GM19452 (cell line): ENCODE results near the gene TMEM178A.
A peak's percentile ranks its signal among the peaks of the same experiment; 100 is the strongest.

Experiments
- ATAC-seq: cut with Tn5 transposase; IDR thresholded peaks from one replicate; pipeline ENCODE4 v1.9.1; 2021; ENCODE audit not compliant: unreplicated experiment

Gene TMEM178A

DNA sequence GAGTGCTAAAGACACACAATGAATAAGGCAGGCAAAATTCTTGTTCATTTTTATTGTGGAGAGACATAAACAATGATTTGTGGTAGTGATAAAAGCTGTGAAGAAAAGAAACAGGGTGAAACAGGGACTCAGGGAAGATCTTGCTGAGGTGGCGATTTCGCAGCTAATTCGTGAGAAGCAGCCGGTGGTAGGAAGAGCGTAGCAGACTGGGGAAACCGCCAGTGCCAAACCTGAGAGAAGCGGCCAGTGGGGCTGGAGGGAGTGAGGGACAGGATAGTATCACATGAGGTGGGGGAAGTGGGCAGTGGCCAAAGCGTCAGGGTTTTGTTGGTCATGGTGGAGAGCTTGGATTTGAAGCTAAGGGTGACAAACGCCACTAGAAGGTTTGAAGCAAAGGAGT is 42.3 kb downstream of the TMEM178A start:
- no peak for ATAC-seq

DNA sequence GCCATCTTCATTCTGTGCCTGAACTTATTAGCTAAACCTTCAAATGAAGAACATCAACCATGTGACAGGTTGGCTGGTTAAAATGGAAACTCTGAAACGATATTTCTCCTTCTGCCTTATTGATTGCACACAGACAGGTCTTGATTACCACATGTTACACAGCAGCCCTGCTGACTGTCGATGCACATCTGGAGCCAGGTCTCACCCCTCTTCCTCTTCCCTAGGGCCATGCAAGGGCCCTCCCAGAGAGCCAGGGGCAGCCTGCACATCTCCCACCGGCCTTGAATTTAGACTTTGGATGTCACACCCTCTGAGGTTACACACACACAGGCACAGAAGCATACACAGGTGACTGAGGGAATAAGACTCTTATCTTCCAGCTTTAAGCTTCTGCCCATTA is 45.1 kb downstream of the TMEM178A start:
- ATAC-seq = no peak

DNA sequence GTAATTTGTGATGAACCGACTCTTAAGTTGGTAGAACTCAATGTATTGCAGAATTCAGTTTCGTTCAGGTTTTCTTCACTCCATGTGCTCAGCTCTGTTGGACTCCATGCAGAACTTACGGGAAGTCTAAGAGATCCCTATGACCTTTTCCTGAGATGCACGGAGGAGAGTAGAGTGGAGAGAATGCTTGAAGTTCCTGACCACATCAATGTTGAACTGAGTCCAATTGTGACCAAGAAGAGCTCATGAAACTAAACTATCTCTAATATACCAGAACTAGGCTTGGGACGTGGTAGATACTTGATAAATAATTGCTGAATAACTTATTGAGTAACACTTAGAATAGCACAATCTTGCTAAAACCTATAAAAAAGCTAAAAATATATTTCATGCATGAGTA is 47.2 kb downstream of the TMEM178A start:
- no peak for ATAC-seq

DNA sequence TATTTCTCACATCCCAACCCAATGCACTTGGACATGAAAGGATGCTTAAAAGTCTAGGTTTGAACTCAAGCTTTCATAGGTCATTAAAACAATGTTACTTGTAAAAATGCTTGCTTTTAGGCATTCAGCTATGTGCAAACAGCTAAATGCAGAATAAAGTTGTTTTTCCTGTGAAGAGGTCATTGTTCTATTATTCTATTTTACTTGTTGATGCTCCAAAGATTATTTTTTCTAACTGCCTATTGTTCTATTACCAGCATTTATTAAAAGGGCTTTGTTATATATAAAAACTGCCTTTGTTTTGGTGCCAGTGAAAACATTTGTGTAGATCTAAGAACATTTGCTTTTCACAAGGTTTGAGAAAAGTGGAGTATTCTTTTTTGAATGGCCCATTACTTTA is 49.4 kb downstream of the TMEM178A start:
- ATAC-seq = no peak

DNA sequence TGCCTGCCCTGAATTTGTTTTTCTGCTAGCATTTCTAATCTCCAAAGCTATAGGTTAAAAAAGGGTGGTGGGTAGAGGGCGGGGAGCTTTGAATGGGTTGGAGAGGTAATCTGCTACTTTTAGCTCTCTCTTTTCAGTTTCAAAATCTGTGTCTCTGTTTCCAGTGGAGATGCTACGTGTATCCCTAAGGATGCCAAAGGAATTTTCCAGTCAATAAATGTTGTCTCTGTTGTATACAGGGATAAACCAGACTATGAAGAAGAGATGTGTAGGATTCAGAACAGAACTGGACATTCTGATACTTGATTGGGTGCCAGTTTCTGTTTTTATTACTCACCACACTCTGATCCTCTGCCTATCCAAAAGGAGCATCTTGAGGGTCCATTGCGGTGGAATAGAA is 50.1 kb downstream of the TMEM178A start:
- no peak for ATAC-seq

DNA sequence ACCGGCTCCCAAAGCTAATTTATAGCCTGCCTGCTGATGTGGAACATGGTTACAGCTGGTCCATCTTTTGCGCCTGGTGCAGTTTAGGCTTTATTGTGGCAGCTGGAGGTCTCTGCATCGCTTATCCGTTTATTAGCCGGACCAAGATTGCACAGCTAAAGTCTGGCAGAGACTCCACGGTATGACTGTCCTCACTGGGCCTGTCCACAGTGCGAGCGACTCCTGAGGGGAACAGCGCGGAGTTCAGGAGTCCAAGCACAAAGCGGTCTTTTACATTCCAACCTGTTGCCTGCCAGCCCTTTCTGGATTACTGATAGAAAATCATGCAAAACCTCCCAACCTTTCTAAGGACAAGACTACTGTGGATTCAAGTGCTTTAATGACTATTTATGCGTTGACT is 51.4 kb downstream of the TMEM178A start:
- ATAC-seq = no peak

DNA sequence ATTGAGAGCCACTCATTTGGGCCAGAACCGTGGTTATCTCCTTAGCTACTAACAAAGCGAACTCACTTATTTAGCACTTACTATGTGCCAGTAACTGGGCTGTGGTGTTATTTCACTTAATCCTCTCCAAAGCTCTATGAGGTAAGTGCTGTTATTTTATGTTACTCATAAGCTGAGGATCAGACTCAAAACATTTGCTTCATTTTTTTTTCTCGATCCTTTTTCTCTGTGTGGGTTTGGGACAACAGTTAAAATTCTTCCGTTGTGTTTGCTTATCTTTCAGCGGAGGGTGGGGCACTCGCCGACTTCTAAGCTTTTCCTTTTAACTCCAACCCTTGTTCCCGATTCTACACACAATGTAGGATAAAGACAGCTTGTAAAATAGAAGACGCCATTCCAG is 52.8 kb downstream of the TMEM178A start:
- ATAC-seq = no peak

DNA sequence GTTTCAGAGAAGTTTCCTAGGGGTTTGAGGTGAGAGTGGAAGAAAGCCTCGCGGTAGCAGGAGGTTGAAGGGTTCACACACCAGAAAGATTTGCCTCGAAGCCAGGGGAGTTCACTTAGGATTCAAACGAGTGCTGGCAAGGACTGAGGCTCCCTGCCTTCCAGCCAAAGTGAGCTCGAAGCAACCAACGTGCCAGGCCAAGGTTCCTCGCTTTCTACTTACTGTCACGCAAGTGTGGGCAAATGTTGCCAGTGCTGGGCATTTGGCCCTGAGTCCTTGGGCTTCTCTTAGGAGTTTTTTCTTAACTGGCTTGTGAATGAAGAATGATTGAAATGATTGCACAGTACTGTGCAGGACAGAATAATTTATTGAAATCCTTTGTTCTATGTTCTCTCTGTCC is 53.6 kb downstream of the TMEM178A start:
- no peak for ATAC-seq

DNA sequence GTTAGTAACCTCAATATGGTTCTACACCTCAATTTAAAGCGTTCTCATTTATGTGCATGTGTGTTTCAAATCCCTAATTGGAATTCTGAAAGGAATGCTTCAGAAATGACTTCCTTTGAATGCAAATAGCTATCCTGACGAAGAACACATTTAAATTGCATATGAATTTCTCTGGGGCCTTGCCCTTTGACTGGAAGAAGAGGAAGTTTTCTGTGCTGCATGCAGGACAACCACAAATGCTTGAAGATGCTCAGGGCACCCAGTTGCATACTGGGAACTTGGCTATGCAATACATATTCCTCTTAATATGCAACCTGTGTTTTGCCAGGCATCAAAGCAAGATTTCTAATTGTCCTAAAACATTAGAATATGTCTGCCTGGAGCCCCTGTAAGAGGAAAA is 55.3 kb downstream of the TMEM178A start:
- ATAC-seq = no peak

DNA sequence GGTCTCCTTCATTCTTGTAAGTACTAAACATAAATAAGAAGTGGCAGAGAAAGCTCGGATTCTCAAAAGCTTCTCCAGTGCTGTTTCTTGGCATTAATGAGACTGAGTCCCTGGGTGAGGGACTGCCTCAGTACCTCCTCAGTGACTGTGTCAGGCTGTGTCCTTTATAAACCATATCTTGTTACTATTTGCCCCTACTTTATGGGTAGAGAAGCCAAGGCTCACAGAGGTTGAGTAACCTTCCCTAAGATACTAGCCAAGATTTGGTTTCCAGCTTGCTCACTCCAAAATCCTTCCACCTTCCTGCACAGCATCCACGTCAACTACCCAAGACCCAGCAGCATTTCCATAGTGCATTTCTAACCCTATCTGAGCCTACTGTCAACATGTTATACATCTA is 57.8 kb downstream of the TMEM178A start:
- ATAC-seq = no peak

DNA sequence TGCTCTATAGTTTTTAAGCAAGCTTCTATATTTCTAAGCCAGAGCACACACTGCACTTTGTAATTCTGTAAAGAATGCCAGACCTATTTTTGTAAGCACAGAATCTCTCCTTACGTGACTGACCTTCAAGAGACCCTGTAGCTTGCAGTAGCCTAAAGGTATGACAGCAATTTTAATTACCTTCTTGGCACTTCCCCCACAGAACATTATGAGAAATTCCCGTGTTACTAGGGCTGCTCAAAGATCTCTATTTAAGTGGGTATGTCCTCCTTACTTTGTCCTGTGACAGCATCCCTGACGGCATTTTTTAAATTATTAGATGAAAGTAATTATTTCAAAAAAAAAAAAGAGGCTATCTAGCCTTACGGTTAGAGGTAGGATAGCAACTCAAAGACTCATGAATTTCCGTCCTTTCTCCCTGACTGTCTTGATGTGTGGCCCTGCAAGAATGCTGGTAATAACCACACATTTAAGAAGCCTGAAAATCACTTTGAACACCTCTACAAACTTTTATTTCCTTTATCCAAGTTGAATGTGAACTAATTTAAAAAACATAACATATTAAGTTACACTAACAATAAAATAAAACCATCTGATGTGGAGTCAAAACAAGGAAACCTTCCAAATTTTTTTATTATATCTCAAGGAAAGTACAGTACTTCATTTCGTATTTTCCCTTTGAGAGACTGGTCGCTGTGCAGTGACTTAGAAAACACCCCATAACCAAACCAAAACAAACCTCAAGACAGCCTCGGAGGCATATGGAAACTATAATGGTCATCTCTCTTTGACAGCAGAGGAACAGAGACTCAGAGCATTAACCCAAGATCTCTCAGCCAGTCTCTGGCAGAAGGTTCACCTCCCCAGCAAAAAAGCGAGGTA is 58.5 kb downstream of the TMEM178A start:
- ATAC-seq = no peak

DNA sequence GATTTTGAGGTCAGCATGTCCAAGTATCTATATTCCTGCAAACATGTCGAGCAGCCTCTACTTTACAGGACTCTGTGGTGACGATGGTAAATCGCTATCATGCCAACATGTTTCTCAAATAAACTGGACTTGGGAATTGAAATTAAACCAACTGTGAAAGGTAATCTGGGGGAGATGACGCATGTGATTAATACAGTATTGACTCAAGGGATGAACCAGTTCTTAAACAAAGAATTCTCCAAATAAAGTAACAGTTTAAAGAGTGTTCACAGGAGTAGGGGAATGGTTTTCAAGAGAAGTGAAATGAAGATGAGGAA is 59.1 kb downstream of the TMEM178A start:
- no peak for ATAC-seq

DNA sequence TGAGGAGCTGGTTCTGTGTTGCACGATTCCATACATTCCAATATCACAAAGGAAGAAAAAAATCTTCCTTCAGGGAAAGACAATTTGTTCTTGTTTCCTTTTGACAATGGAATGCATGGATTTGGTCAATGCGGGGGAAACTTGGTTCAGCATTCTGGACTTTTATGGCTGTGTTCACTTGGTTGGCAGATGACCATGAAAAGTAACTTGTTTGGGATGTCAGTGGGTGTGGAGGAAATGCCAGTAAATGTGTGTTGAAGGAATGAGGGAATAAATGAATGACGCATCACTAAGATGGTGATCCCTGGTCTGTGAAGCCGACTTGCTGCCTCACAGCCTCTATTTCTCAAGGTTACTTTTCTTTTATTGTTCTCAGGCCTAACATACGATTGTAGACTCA is 59.7 kb downstream of the TMEM178A start:
- no peak for ATAC-seq

DNA sequence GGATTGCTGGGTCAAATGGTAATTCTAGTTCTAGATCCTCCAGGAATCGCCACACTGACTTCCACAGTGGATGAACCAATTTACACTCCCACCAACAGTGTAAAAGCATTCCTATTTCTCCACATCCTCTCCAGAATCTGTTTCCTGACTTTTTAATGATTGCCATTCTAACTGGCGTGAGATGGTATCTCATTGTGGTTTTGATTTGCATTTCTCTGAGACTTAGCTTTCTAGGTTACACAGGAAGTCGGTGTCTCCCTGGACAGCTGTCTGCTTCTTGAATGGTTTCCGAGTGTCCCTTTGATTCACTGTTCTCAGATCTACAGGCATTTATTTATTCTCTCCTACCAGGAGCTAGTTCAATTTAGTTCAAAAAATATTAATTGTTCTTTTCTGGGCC is 62.4 kb downstream of the TMEM178A start:
- ATAC-seq = peak; percentile 72

DNA sequence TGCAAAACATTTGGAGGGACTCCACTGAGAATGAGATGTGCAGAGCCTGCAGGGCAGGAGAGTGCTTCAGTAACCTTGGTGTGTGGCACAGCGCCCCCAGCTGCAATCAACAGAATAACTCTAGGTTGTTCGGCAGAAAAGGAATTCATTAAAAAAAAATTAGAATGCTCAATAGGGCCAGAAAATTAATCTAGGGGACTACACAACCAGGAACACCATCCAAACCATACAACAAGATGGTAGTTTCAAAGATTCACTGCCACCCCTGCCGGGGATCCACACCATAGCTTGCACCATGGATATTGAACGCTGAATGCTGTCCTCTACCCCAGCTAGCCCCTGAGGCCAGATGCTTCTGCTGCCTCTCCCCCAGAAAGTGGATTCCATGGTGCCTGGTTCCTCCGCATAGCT is 63.2 kb downstream of the TMEM178A start:
- ATAC-seq = no peak

DNA sequence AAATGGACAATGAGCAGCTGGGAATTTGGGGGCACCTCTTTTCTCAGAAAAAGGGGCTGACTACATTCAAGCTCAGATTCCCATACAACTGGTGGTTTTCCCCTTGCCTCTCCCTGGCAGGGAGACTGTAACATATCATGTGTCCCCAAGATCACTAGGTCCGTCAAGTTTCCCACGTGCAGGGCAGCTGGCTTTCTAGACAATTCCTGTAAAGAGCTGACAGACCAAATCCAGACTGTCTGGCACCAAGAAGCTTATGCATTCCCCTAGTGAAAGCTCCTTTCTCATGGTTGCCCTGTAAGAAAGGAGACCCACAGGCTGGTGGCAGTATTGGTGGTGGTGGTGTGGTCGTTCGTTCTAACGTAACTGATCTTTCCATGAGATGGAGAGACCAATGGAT is 64.6 kb downstream of the TMEM178A start:
- ATAC-seq = no peak

DNA sequence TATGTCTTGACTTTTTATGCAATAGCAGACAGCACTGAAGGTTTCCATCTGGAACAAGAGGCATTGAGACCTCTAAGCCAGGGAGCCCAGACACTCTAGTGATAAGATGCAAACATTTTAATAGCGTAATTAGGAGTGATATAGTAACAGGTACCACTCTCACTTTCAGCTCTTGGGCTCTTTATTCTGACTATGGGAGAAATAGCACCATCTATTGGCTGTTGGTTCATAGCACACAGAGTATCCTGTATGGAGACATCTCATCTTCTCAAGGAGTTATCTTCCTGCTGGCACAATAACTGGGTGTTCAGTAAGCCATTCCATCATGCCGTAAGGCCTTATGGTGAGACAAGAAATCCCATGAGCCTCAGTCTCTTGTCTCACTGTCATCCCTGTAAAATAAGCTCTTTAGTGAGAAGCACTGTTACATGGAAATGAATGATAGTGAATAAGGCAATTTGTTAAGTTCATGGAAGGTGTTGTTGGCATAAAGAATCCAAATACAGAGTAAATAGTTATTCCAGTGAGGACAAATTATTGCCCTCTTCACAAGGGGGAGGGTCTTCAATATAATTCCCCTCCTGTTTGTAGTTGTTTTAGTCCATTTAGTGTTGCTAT is 65.1 kb downstream of the TMEM178A start:
- peak; percentile 37 for ATAC-seq

DNA sequence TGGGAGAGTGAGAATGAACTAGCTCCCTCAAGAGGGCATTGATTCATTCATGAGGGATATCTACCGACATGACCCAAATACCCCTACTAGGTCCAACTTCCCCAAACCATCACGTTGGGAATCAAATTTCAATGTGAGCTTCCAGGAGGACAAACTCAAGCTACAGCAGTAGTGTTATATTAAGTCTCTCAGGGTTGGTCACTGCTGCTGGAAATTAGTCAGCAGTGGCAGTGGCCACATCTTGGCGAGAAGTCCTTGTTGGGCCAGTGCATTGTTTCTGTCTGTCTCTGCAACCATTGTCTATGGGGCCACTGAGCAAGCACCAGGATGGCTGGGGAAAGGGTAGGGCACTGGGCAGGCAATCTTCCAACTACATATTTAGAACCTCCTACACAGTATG is 65.8 kb downstream of the TMEM178A start:
- no peak for ATAC-seq

DNA sequence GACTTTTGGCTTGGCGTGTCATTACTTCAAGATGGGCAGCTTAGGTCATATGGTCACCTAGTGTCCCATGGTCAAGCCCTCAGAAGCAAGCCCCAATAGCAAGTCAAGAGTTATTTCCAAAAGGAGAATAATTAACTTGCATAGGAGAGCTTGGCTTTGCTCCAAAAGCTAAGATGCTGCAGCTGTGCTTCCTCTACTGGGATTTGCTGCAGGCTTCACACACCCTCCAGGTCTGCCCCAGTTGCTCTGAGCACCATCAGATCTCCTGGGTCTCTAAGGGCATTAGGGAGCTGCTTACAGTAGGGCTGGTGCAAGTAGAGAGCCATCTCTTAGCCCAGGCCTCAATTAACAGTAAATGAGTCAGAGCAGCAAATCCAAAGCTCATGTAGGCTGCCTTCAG is 66.8 kb downstream of the TMEM178A start:
- no peak for ATAC-seq

DNA sequence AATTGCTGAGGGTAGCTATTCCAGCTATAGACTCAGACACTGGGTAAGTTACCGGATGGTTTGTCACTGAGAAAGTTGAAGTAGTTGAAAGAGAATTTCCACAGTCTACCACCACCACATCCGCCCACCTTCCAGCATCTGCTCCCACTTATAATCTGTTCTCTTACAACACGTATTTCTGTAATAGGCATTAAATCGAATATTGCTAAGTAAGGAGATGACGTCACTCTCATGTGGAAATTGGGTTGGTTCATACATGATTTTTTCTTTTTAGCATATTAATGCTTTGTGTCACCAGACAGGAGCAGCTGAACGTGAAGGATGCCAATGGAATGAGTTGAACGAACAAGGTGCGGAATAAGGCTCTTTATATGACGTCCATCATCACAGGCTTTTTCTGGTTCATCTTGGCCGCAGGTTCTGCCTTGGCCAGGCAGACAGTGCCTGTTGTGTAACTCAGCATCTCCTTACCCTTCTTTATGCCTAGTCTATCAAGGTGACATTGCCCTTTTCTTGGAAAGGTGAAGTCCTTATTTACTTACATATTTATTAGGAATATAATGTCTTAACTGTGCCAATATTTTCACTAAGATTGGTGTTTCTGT is 67.5 kb downstream of the TMEM178A start:
- no peak for ATAC-seq

DNA sequence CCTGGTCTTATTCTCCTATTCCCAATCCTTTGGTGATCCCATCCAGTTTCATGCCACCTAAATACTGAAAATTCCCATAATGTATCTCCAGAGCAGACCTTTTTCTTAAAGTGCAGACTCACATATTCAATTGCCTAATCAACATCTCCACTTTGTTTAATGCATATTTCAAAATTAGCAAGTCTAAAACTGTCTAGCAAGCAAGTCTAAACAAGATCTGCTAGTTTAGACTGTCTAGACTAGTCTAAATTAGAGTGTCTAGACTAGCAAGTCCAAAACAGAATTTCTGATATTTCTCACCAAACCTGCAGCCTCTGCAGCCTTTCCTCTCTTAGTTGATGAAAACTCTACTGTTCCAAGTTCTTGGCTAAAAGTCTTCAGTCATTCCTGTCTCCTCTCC is 68.7 kb downstream of the TMEM178A start:
- no peak for ATAC-seq

DNA sequence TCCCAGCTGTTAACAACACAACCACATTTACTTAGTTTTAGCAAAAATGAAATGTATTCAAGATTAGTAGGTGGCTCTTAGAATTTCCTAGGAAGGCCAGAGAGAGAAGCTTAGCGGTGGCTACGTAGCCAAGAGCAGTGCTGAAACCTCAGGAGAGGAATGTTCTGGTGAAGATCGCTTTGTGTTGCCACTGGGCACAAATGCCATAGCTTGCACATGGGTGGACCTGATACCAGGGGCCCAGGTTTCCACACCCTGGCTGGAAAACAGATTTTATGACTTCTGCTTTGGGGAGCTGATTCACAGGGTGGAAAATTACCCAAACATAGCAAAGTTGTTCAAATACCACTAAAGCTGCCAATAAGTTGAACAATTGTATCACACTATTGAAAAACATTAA is 69.9 kb downstream of the TMEM178A start:
- ATAC-seq = no peak
